A549 (cell line): Measurements from ENCODE around the gene AMER3.

Source experiments
- BHLHE40 ChIP-seq: IDR thresholded peaks from 2 replicates; pipeline ENCODE4 v1.6.1; 2012; ENCODE audit warnings: low read depth, low read length, inconsistent platforms
- CEBPB ChIP-seq, 2 experiments: fragments of >200 bp in 1 of 2; sonication (Bioruptor Twin) in 1 of 2; formaldehyde crosslinking in 1 of 2; IDR thresholded peaks; 2 replicates each; pipeline ENCODE4 v1.6.1; 2012 to 2016
- CTCF ChIP-seq: fragments of >200 bp; sonication (Bioruptor Twin); formaldehyde crosslinking; IDR thresholded peaks from 3 replicates; pipeline ENCODE4 v1.5.1; 2016
- FOXS1 ChIP-seq: fragments of 250-450 bp; sonication (Bioruptor Pico); IDR thresholded peaks from 2 replicates; pipeline ENCODE4 v1.5.0; 2020; ENCODE audit warnings: mild to moderate bottlenecking, moderate library complexity
- NFE2L2 ChIP-seq: fragments of 150-350 bp; conservative IDR thresholded peaks from 2 replicates; pipeline ENCODE4 v1.6.1; 2014; ENCODE audit warnings: low read length
- POLR2A ChIP-seq: IDR thresholded peaks from 2 replicates; pipeline ENCODE4 v1.6.1; 2012; ENCODE audit warnings: mild to moderate bottlenecking, low read length
- RAD21 ChIP-seq, 2 experiments: fragments of >200 bp in 1 of 2; sonication (Bioruptor Twin) in 1 of 2; formaldehyde crosslinking in 1 of 2; IDR thresholded peaks in 1 of 2; conservative IDR thresholded peaks in 1 of 2; 2 replicates in 1 of 2; 3 replicates in 1 of 2; pipeline ENCODE4 v1.6.1; 2012 to 2018; ENCODE audit warnings: inconsistent platforms in 1 of 2
- RNF2 ChIP-seq: fragments of 200-600 bp; sonication (generic); IDR thresholded peaks from 2 replicates; pipeline ENCODE4 v1.6.1; 2016; ENCODE audit warnings: low read depth, mild to moderate bottlenecking, antibody characterized with exemption, moderate library complexity, borderline replicate concordance
- USF2 ChIP-seq: fragments of 450-650 bp; IDR thresholded peaks from 2 replicates; pipeline ENCODE4 v1.6.1; 2014; ENCODE audit warnings: antibody characterized with exemption
- ZFP36 ChIP-seq: fragments of 450-650 bp; IDR thresholded peaks from 2 replicates; pipeline ENCODE4 v1.6.1; 2014; ENCODE audit warnings: borderline replicate concordance; ENCODE audit not compliant: partially characterized antibody

GRCh38 chr2:130814931-130815680 is 59.8 kb downstream of the AMER3 start:
- TF ChIP-seq POLR2A (no peak), ZFP36 (no peak), USF2 (no peak), FOXS1 (CRISPR knock-in tag) (no peak), CTCF (no peak), RNF2 (no peak), BHLHE40 (no peak), CEBPB (IDR thresholded peaks at IDR 0.05) (no peak), RAD21 (conservative IDR thresholded peaks at IDR 0.05 in 1 of 2, IDR thresholded peaks at IDR 0.05 in 1 of 2) (no peak), NFE2L2 (no peak)
